Measurements from ENCODE around the gene CYP27C1. TPM values are rescaled to one million over a fixed set of nuclear protein-coding genes. Genes with fewer than 3 reads are reported as not detected.
A peak's percentile ranks its signal among the peaks of the same experiment; 100 is the strongest.

The CYP27C1 gene
- polyA plus RNA-seq, 1 experiment, result 0.28 TPM

- TF ChIP-seq CTCF (IDR thresholded peaks at IDR 0.05; ENCODE audit: insufficient read depth, low read depth, low read length), result no peak
- CTCF ChIA-PET, result interaction anchor here (0.7 to 3.5 kb wide), 3 partner anchors 10 to 38 kb away, joined by 3 to 12 read pairs (median 3); no protein-coding TSS in a partner anchor
- H3K4me3 ChIP-seq (ENCODE audit: low read depth, low read length), result no peak overlapping the region
- no peaks in the 10 kb centered on the region for H3K36me3 ChIP-seq (ENCODE audit: control insufficient read depth, insufficient read depth, low read length)
- H3K27me3 ChIP-seq (ENCODE audit: control insufficient read depth, insufficient read depth, low read length), result no peaks in the 10 kb centered on the region
- DNase-seq (ENCODE audit: low read depth), result no peak
- POLR2A ChIA-PET, result interaction anchor here (0.6 kb wide), 1 partner anchor 29 kb away, joined by 3 read pairs; no protein-coding TSS in a partner anchor
These were observed 73.9 kb downstream of the CYP27C1 start for GRCh38 chr2:127146071-127146725.

DNA sequence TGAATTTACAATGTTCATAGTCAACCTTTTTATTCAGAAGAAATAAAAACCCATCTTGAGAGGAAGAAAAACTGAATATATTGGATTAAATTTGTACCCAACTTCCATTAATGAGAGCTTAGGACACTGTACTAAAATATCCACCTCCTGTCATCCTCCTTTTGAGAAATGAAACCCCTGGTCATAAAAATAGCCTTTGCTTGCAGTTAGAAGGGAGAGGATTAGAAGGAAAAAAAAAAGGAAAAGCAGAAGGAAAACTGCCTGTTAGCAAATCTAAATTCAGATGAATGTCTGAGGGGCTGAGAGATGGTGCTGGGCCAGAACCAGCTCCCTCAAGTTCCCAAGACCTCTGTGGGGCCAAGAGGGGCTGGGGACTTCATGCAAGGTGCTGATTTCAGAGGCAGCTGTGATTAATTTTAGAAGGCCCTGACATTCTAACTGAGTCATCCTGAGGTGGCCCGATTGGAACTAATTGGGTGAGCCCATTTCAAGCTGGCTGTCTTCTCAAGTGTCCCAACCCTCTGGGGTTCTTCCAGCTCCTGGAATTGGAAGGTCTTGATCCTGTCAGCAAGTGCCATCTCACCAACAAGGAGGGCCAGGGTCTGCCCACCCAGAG, 74.7 kb downstream of the CYP27C1 start:
- TF ChIP-seq CTCF (IDR thresholded peaks at IDR 0.05; ENCODE audit: insufficient read depth, low read depth, low read length), result no peak
- H3K27me3 ChIP-seq (ENCODE audit: control insufficient read depth, insufficient read depth, low read length), result 0 out of 2 replicates have a peak, but pooled peaks cover 2% of the 10 kb centered on the region
- CTCF ChIA-PET, result interaction anchor here (0.7 to 3.5 kb wide), 2 partner anchors 30 to 37 kb away, joined by 3 to 12 read pairs; no protein-coding TSS in a partner anchor
- POLR2A ChIA-PET, result no interaction called here
- no peak for DNase-seq (ENCODE audit: low read depth)
- no peak overlapping the region for H3K4me3 ChIP-seq (ENCODE audit: low read depth, low read length)
- no peaks in the 10 kb centered on the region for H3K36me3 ChIP-seq (ENCODE audit: control insufficient read depth, insufficient read depth, low read length)

DNA sequence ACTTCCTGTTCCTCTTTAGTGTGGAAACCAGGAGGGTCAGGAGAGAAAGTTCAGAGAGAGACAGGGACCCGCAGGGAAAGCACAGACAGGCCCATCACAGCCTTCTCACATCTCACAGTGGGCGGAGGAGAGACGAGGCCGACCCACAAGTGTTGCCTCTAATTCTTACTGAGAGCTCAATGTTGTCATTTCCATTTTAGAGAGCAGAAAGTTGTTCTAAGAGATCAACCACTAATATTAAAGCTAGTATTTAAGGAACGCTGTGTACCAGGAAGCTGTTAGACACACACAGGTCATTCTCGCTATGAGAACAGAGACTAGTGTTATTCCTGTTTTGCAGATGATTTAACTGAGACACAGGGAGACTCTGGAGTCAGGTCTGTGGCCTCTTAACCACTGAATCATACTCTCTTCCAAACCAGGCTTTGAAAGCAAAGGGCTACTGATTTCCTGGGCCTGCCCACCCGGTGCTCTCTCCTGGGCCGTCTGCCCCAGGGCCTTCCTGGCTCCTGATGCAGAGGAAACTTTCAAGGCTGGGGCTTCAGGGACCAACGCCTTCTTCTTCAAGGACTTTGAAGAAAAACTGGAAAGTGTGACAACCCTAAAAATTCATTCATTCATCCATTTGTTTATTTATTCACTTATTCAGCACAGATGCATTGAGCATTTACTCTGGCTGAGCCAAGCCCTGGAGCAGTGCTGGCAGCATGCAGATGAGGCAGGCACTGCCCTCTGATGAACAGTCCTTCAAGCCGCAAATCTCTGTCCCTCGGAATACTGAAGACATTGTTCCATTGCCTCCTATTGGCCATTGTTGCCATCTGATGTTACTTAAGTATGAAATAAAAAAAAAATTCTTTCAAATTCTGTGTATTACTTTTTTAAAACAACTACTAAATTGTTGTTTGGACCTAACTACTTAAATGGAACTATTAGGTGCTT, 76.0 kb downstream of the CYP27C1 start:
- DNase-seq (ENCODE audit: low read depth), result no peak
- Histone ChIP-seq H3K36me3 (ENCODE audit: control insufficient read depth, insufficient read depth, low read length) (no peaks in the 10 kb centered on the region), H3K4me3 (ENCODE audit: low read depth, low read length) (no peak overlapping the region), H3K27me3 (ENCODE audit: control insufficient read depth, insufficient read depth, low read length) (peaks cover 2% of the 10 kb centered on the region; the same call in 1 of the 2 replicates)
- TF ChIP-seq CTCF (IDR thresholded peaks at IDR 0.05; ENCODE audit: insufficient read depth, low read depth, low read length), result no peak
- ChIA-PET CTCF (interaction anchor here (0.7 to 3.5 kb wide), 5 partner anchors 12 to 60 kb away, joined by 3 to 12 read pairs (median 3); no protein-coding TSS in a partner anchor), POLR2A (interaction anchor here (0.7 kb wide), 1 partner anchor 107 kb away, joined by 3 read pairs; no protein-coding TSS in a partner anchor)

GRCh38 chr2:127142663-127143630, 77.2 kb downstream of the CYP27C1 start:
- POLR2A ChIA-PET, result no interaction called here
- Histone ChIP-seq H3K36me3 (ENCODE audit: control insufficient read depth, insufficient read depth, low read length) (no peaks in the 10 kb centered on the region), H3K27me3 (ENCODE audit: control insufficient read depth, insufficient read depth, low read length) (peaks cover 2% of the 10 kb centered on the region; the same call in 1 of the 2 replicates), H3K4me3 (ENCODE audit: low read depth, low read length) (no peak overlapping the region)
- peak; percentile 18; the same call in 1 of the 2 replicates for TF ChIP-seq CTCF (IDR thresholded peaks at IDR 0.05; ENCODE audit: insufficient read depth, low read depth, low read length)
- CTCF ChIA-PET, result interaction anchor here (1.0 to 2.2 kb wide), 3 partner anchors 11 to 19 kb away, joined by 3 to 8 read pairs (median 3); no protein-coding TSS in a partner anchor
- DNase-seq (ENCODE audit: low read depth), result no peak

Data from BJ (cell line).